ENCODE measurements around the gene BHLHE23.

- TF ChIP-seq POLR2AphosphoS5 (IDR thresholded peaks at IDR 0.05) (no peak), POLR2A (IDR thresholded peaks at IDR 0.05) (no peak)
- TF ChIP-seq, protein P1, sequence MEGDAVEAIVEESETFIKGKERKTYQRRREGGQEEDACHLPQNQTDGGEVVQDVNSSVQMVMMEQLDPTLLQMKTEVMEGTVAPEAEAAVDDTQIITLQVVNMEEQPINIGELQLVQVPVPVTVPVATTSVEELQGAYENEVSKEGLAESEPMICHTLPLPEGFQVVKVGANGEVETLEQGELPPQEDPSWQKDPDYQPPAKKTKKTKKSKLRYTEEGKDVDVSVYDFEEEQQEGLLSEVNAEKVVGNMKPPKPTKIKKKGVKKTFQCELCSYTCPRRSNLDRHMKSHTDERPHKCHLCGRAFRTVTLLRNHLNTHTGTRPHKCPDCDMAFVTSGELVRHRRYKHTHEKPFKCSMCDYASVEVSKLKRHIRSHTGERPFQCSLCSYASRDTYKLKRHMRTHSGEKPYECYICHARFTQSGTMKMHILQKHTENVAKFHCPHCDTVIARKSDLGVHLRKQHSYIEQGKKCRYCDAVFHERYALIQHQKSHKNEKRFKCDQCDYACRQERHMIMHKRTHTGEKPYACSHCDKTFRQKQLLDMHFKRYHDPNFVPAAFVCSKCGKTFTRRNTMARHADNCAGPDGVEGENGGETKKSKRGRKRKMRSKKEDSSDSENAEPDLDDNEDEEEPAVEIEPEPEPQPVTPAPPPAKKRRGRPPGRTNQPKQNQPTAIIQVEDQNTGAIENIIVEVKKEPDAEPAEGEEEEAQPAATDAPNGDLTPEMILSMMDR (IDR thresholded peaks at IDR 0.05) = no peak
These were observed 37.5 kb downstream of the BHLHE23 start for GRCh38 chr20:62969179-62969760.

Data from suprapubic skin (tissue), 4 donors.